GM12878 (cell line): Measurements from ENCODE around the gene C1orf21. TPM values are rescaled to one million over a fixed set of nuclear protein-coding genes. Genes with fewer than 3 reads are reported as not detected.

Experiments used
- ATAC-seq: fragments of 200-7000 bp; cut with Tn5 transposase; 3 replicates; pipeline ENCODE4 v1.9.1; 2020; ENCODE audit warnings: mild to moderate bottlenecking, moderate library complexity
- BruUV-seq: library from RNA; stranded (reverse); fragments of 400-500 nt; replicated peaks from 2 replicates; lab custom pipeline; 2021; lab: Mats Ljungman, UMichigan
- CTCF ChIA-PET: fragments of 300-600 bp; sonication (Branson Sonifier 250); formaldehyde crosslinking; extraction: SDS; loops from one replicate; lab custom pipeline; 2021; ENCODE audit warnings: inconsistent platforms; lab: Yijun Ruan, JAX
- POLR2A ChIA-PET: fragments of 350-600 bp; formaldehyde crosslinking; extraction: SDS; loops from one replicate; lab custom pipeline; 2021; ENCODE audit warnings: inconsistent platforms; lab: Charles Lee
- RAD21 ChIA-PET: fragments of 300-600 bp; sonication (Branson Sonifier 250); formaldehyde crosslinking; loops from one replicate; lab custom pipeline; 2023; ENCODE audit warnings: antibody characterized with exemption; ENCODE audit not compliant: unreplicated experiment; lab: Charles Lee
- SMC1A ChIA-PET: fragments of 300-600 bp; sonication (Branson Sonifier 250); formaldehyde crosslinking; loops from one replicate; lab custom pipeline; 2023; ENCODE audit not compliant: unreplicated experiment, uncharacterized antibody; lab: Charles Lee
- DNase-seq: peaks from one replicate; pipeline ENCODE4 v3.0.0-alpha.2; 2011; ENCODE audit warnings: low read depth, low spot score
- FAIRE-seq: peaks from 3 replicates; lab custom pipeline; 2011; peaks lifted over from hg19 to GRCh38; lab: Jason Lieb, UNC
- H2AFZ ChIP-seq: 2 replicates; pipeline ENCODE4 v1.6.0; 2011; ENCODE audit warnings: low read depth, low read length, control low read depth; ENCODE audit not compliant: control insufficient read depth
- H3K27ac ChIP-seq: 2 replicates; pipeline ENCODE4 v1.5.1; 2011; ENCODE audit warnings: control low read depth; ENCODE audit not compliant: control insufficient read depth, insufficient read depth
- H3K27me3 ChIP-seq, 2 experiments: replicated peaks in 1 of 2; 2 replicates each; pipeline versions ENCODE4 v1.6.0 to v1.6.1; 2011; ENCODE audit warnings: low read length in 1 of 2; ENCODE audit not compliant: control insufficient read depth in 2 of 2, insufficient read depth in 2 of 2
- H3K36me3 ChIP-seq, 2 experiments: 2 replicates each; pipeline ENCODE4 v1.5.1; 2011; ENCODE audit warnings: low read length in 1 of 2; ENCODE audit not compliant: control insufficient read depth in 2 of 2, insufficient read depth in 2 of 2
- H3K4me1 ChIP-seq: 2 replicates; pipeline ENCODE4 v1.6.1; 2011; ENCODE audit warnings: mild to moderate bottlenecking, low read length, moderate library complexity, mixed read lengths; ENCODE audit not compliant: control insufficient read depth, insufficient read depth
- H3K4me2 ChIP-seq: 2 replicates; pipeline ENCODE4 v1.6.0; 2011; ENCODE audit warnings: control low read depth; ENCODE audit not compliant: control insufficient read depth, insufficient read depth
- H3K4me3 ChIP-seq: fragments of 200-600 bp; sonication (generic); 2 replicates; pipeline ENCODE4 v1.5.1; 2016
- H3K79me2 ChIP-seq: 2 replicates; pipeline ENCODE4 v1.6.0; 2011; ENCODE audit warnings: low read length; ENCODE audit not compliant: control insufficient read depth, insufficient read depth
- H3K9ac ChIP-seq: 2 replicates; pipeline ENCODE4 v1.8.0; 2011; ENCODE audit warnings: low read length, control low read depth, mixed read lengths; ENCODE audit not compliant: control insufficient read depth, insufficient read depth
- H3K9me3 ChIP-seq: replicated peaks from 3 replicates; pipeline ENCODE4 v1.5.1; 2011; ENCODE audit warnings: mild to moderate bottlenecking, low read length; ENCODE audit not compliant: control insufficient read depth, insufficient read depth
- H4K20me1 ChIP-seq: 2 replicates; pipeline ENCODE4 v1.6.0; 2011; ENCODE audit not compliant: control insufficient read depth, insufficient read depth
- CBX3 ChIP-seq: fragments of 200-600 bp; sonication (generic); IDR thresholded peaks from 2 replicates; pipeline ENCODE4 v1.6.1; 2016; ENCODE audit warnings: low read depth, borderline replicate concordance
- E4F1 ChIP-seq: fragments of 450-650 bp; IDR thresholded peaks from 2 replicates; pipeline ENCODE4 v1.6.1; 2018; ENCODE audit warnings: borderline replicate concordance, mild to moderate bottlenecking; ENCODE audit not compliant: partially characterized antibody
- EGR1 ChIP-seq, 2 experiments: IDR thresholded peaks; 1 replicate in 1 of 2; 2 replicates in 1 of 2; pipeline ENCODE4 v1.6.1; 2011 to 2012; ENCODE audit warnings: low read depth in 2 of 2, low read length in 2 of 2, borderline replicate concordance in 1 of 2, mild to moderate bottlenecking in 1 of 2, moderate library complexity in 1 of 2
- LARP7 ChIP-seq: fragments of 450-650 bp; IDR thresholded peaks from 2 replicates; pipeline ENCODE4 v1.6.1; 2017; ENCODE audit warnings: mild to moderate bottlenecking
- RAD21 ChIP-seq: IDR thresholded peaks from 2 replicates; pipeline ENCODE4 v1.6.1; 2011; ENCODE audit warnings: mild to moderate bottlenecking, low read depth, low read length, moderate library complexity; ENCODE audit not compliant: insufficient read depth
- ZNF274 ChIP-seq: IDR thresholded peaks from one replicate; pipeline ENCODE4 v1.8.0; 2011; ENCODE audit not compliant: insufficient read length, insufficient read depth
- in situ Hi-C: fragments of 300-500 bp; cut with MboI; formaldehyde crosslinking; loops from 9 replicates; pipeline ENCODE4 v1.14.3; 2018; ENCODE audit warnings: mixed read lengths
- intact Hi-C: fragments of 100-400 bp; cut with micrococcal nuclease; formaldehyde crosslinking; loops from one replicate; pipeline ENCODE4 v1.14.2; 2022; ENCODE audit not compliant: unreplicated experiment
- polyA plus RNA-seq, 11 experiments: library from polyadenylated mRNA; depleted of rRNA in 4 of 11; unstranded in 6 of 11; stranded (reverse) in 5 of 11; fragments of >200 nt; fragmentation: Nextera tagmentation in 4 of 11; fragmentation: Illumina TruSeq in 1 of 11; extraction: Ambion mirVana in 4 of 11; extraction: Trizol in 1 of 11; gene quantifications; 1 replicate in 1 of 11; 2 replicates in 10 of 11; pipeline versions ENCODE4 v1.2.1 to v1.2.3, GENCODE V29; 2011 to 2016; ENCODE audit warnings: inconsistent platforms in 2 of 11, missing spikeins in 2 of 11, low read depth in 1 of 11
- total RNA-seq, 4 experiments: library from RNA; depleted of rRNA in 3 of 4; stranded (reverse); fragments of >200 nt in 3 of 4; fragmentation: Illumina TruSeq in 1 of 4; extraction: Trizol in 1 of 4; gene quantifications; 2 replicates each; pipeline versions ENCODE4 v1.2.1 to v1.2.3, GENCODE V29; 2013 to 2021
- TF ChIP-seq, protein P1 (sequence below): fragments of 150-350 bp; IDR thresholded peaks from 2 replicates; pipeline ENCODE4 v1.6.1; 2014; ENCODE audit warnings: mild to moderate bottlenecking, low read depth, low read length

Gene C1orf21
- total and polyA plus RNA-seq, 10 of the 15 experiments (the other 5 are each of a cell fraction or from before 2014, with no cell fraction given): 0.03 to 1.6 (median 0.17) TPM; not detected in 3

- FAIRE-seq (no peak), DNase-seq (no peak), ATAC-seq (no peak)
- ChIA-PET CTCF (interaction anchor here (0.5 to 1.5 kb wide), 4 partner anchors 9 to 37 kb away, joined by 3 to 8 read pairs (median 3); no protein-coding TSS in a partner anchor), RAD21 (no interaction called here), POLR2A (no interaction called here), SMC1A (no interaction called here)
- in situ Hi-C loops (no loop called here), intact Hi-C loops (no loop called here)
- BruUV-seq: no TSS peak
- Histone ChIP-seq H3K79me2 (no peaks in the 10 kb centered on the region), H3K9me3 (peaks cover 3% of the 10 kb centered on the region; the same call in 1 of the 3 replicates), H2AFZ (no peak overlapping the region), H3K36me3 (no peaks in the 10 kb centered on the region), H3K9ac (no peak overlapping the region), H3K27me3 (no peaks in the 10 kb centered on the region; a peak in 1 of 4 replicates), H3K4me1 (no peaks in the 10 kb centered on the region), H4K20me1 (no peaks in the 10 kb centered on the region), H3K4me2 (no peak overlapping the region), H3K27ac (no peak overlapping the region), H3K4me3 (no peak overlapping the region)
- no peak for TF ChIP-seq CBX3
- no peak for TF ChIP-seq LARP7
- TF ChIP-seq EGR1 (IDR thresholded peaks at IDR 0.05; ENCODE audit: borderline replicate concordance in 1 of 2, low read depth in 2 of 2, low read length in 2 of 2): no peak
- TF ChIP-seq, protein P1, sequence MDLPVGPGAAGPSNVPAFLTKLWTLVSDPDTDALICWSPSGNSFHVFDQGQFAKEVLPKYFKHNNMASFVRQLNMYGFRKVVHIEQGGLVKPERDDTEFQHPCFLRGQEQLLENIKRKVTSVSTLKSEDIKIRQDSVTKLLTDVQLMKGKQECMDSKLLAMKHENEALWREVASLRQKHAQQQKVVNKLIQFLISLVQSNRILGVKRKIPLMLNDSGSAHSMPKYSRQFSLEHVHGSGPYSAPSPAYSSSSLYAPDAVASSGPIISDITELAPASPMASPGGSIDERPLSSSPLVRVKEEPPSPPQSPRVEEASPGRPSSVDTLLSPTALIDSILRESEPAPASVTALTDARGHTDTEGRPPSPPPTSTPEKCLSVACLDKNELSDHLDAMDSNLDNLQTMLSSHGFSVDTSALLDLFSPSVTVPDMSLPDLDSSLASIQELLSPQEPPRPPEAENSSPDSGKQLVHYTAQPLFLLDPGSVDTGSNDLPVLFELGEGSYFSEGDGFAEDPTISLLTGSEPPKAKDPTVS: no peak
- no peak for TF ChIP-seq E4F1
- TF ChIP-seq RAD21: no peak
- TF ChIP-seq ZNF274: no peak
These were observed 290.5 kb downstream of the C1orf21 start for GRCh38 chr1:184677344-184677743.
